B cell (primary cell): ENCODE data around the gene NRXN2. TPM values are rescaled to one million over a fixed set of nuclear protein-coding genes. Genes with fewer than 3 reads are reported as not detected.

Experiments
- ATAC-seq: fragments of 200-7000 bp; cut with Tn5 transposase; one replicate; pipeline ENCODE4 v1.10.0; 2021; ENCODE audit warnings: low read depth, mild to moderate bottlenecking, moderate number of reproducible peaks, moderate library complexity
- CTCF ChIA-PET: fragments of 350-600 bp; sonication (Branson Sonifier 250); formaldehyde crosslinking; loops from one replicate; lab custom pipeline; 2021; ENCODE audit warnings: antibody characterized with exemption, inconsistent platforms; lab: Charles Lee
- POLR2A ChIA-PET: fragments of 350-600 bp; sonication (Branson Sonifier 250); formaldehyde crosslinking; loops from one replicate; lab custom pipeline; 2021; ENCODE audit warnings: antibody characterized with exemption; lab: Charles Lee
- DNase-seq: peaks from one replicate; pipeline ENCODE4 v3.0.0; 2013
- H2AFZ ChIP-seq: 2 replicates; pipeline ENCODE4 v1.6.1; 2012; ENCODE audit warnings: mild to moderate bottlenecking, low read depth, low read length; ENCODE audit not compliant: insufficient read depth, poor library complexity, severe bottlenecking
- H3K27ac ChIP-seq, 2 donors: 1 replicate in 1 of 2; 2 replicates in 1 of 2; pipeline ENCODE4 v1.5.1; 2012 to 2013; ENCODE audit warnings: low read length in 2 of 2, mild to moderate bottlenecking in 2 of 2, moderate library complexity in 1 of 2
- H3K27me3 ChIP-seq, 4 experiments: fragments of 200-600 bp in 1 of 4; sonication (generic) in 1 of 4; replicated peaks in 1 of 4; 1 replicate in 2 of 4; 2 replicates in 2 of 4; pipeline versions ENCODE4 v1.6.1 to v1.7.0; 2013 to 2016; ENCODE audit warnings: low read length in 3 of 4, mild to moderate bottlenecking in 2 of 4, mixed read lengths in 1 of 4, moderate library complexity in 1 of 4; ENCODE audit not compliant: insufficient read depth in 4 of 4, control insufficient read depth in 3 of 4; ENCODE audit errors: control extremely low read depth in 1 of 4
- H3K36me3 ChIP-seq, 2 experiments: replicated peaks in 1 of 2; 1 replicate in 1 of 2; 2 replicates in 1 of 2; pipeline versions ENCODE4 v1.6.1 to v1.7.1; 2013; ENCODE audit warnings: low read length in 1 of 2; ENCODE audit not compliant: insufficient read depth in 2 of 2, control insufficient read depth in 1 of 2; ENCODE audit errors: control extremely low read depth in 1 of 2, extremely low read depth in 1 of 2
- H3K4me1 ChIP-seq, 2 donors: fragments of 200-600 bp in 1 of 2; sonication (generic) in 1 of 2; 1 replicate in 1 of 2; 2 replicates in 1 of 2; pipeline versions ENCODE4 v1.5.1 to v1.6.1; 2013 to 2017; ENCODE audit warnings: low read length in 2 of 2; ENCODE audit not compliant: control insufficient read depth in 2 of 2, insufficient read depth in 2 of 2
- H3K4me2 ChIP-seq: replicated peaks from 2 replicates; pipeline ENCODE3; 2012; ENCODE audit warnings: mild to moderate bottlenecking, low read depth, low read length; ENCODE audit not compliant: poor library complexity, severe bottlenecking
- H3K4me3 ChIP-seq, 5 experiments: fragments of 200-600 bp in 1 of 5; sonication (generic) in 1 of 5; 1 replicate in 3 of 5; 2 replicates in 2 of 5; pipeline versions ENCODE4 v1.5.1 to v1.7.0; 2011 to 2016; ENCODE audit warnings: low read length in 4 of 5, mild to moderate bottlenecking in 4 of 5, low read depth in 2 of 5, control low read depth in 1 of 5, moderate library complexity in 1 of 5; ENCODE audit not compliant: insufficient read depth in 1 of 5; ENCODE audit errors: control extremely low read depth in 1 of 5, extremely low read depth in 1 of 5
- H3K79me2 ChIP-seq: fragments of 200-600 bp; sonication (generic); one replicate; pipeline ENCODE4 v1.6.0; 2016; ENCODE audit warnings: low read length; ENCODE audit not compliant: control insufficient read depth, insufficient read depth
- H3K9ac ChIP-seq: fragments of 200-600 bp; sonication (generic); 2 replicates; pipeline ENCODE4 v1.6.1; 2017; ENCODE audit warnings: mild to moderate bottlenecking, low read length, moderate library complexity
- H3K9me3 ChIP-seq, 3 donors: one replicate each; pipeline versions ENCODE4 v1.6.1 to v1.7.1; 2013; ENCODE audit warnings: low read length in 2 of 3; ENCODE audit not compliant: control insufficient read depth in 2 of 3, insufficient read depth in 1 of 3; ENCODE audit errors: control extremely low read depth in 1 of 3
- H4K20me1 ChIP-seq: 2 replicates; pipeline ENCODE4 v1.6.0; 2012; ENCODE audit warnings: mild to moderate bottlenecking, low read length; ENCODE audit not compliant: insufficient read depth, control insufficient read depth, poor library complexity, severe bottlenecking
- H3K27ac Mint-ChIP-seq: one replicate; pipeline ENCODE4 v1.8.0; 2021; ENCODE audit warnings: mixed read lengths
- H3K27me3 Mint-ChIP-seq: one replicate; pipeline ENCODE4 v1.8.0; 2021; ENCODE audit warnings: mixed read lengths
- H3K4me1 Mint-ChIP-seq: one replicate; pipeline ENCODE4 v1.8.0; 2021; ENCODE audit warnings: mixed read lengths
- H3K4me3 Mint-ChIP-seq: one replicate; pipeline ENCODE4 v1.8.0; 2021; ENCODE audit warnings: mixed read lengths
- H3K9me3 Mint-ChIP-seq: one replicate; pipeline ENCODE4 v1.8.0; 2022; ENCODE audit warnings: mixed read lengths; ENCODE audit not compliant: insufficient read depth
- EZH2 ChIP-seq: IDR thresholded peaks from 2 replicates; pipeline ENCODE4 v1.6.1; 2012; ENCODE audit warnings: borderline replicate concordance, low read depth, mild to moderate bottlenecking, moderate library complexity, low read length; ENCODE audit not compliant: insufficient read depth, poor library complexity, severe bottlenecking
- WGBS: methylation state at CpG from one replicate; pipeline ENCODE4 v1.1.5; 2013; ENCODE audit warnings: missing lambda C conversion rate; ENCODE audit not compliant: insufficient coverage; 5-methylcytosine and 5-hydroxymethylcytosine counted together
- intact Hi-C: fragments of 100-400 bp; cut with micrococcal nuclease; formaldehyde crosslinking; loops from one replicate; pipeline ENCODE4 v1.10.0; 2022
- polyA plus RNA-seq: library from polyadenylated mRNA; depleted of rRNA; stranded (reverse); fragments of >200 nt; gene quantifications from 2 replicates; pipeline ENCODE4 v1.2.3, GENCODE V29; 2012
- total RNA-seq, 2 donors: library from RNA; stranded (reverse); fragments of 120-200 nt in 1 of 2; gene quantifications; 1 replicate in 1 of 2; 2 replicates in 1 of 2; pipeline versions ENCODE4 v1.2.3 to v1.2.4, GENCODE V29; 2013 to 2022
- TF ChIP-seq, protein P1 (sequence below): fragments of 200-600 bp; IDR thresholded peaks from one replicate; pipeline ENCODE4 v1.8.0; 2022; ENCODE audit warnings: antibody characterized with exemption, mild to moderate bottlenecking

NRXN2 gene
- total and polyA plus RNA-seq, 2 donors (not counting 1 experiment from before 2014, with no cell fraction given): 0.01 to 0.52 TPM

DNA sequence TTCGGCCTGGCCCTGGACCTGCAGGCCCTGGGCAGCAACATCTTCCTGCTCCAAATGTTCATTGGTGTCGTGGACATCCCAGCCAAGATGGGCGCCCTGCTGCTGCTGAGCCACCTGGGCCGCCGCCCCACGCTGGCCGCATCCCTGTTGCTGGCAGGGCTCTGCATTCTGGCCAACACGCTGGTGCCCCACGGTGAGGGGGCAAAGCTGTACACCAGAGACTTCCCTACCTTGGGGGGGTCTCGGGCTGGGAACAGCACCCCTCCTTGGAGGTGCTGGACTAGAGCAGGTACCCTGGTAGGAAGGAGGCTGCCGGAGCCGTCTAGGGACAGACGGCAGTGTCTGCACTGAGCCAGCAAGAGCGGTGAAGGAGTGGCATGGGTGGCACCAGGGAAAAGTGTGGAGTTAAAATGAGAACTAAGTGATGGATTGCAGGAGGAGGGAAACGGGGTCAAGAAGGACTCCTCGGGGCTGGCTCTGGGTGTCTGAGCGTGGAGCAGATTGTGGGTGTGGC lies 123.2 kb downstream of the NRXN2 start:
- H3K9me3 Mint-ChIP-seq: no peaks in the 10 kb centered on the region
- intact Hi-C loops: no loop called here
- H3K4me1 Mint-ChIP-seq: no peaks in the 10 kb centered on the region
- H3K9me3 ChIP-seq: peaks cover 0 to 8% (median 0%) of the 10 kb centered on the region in 3 donors
- H3K27ac ChIP-seq: no peak overlapping the region
- H3K9ac ChIP-seq: no peak overlapping the region
- peaks cover 3% of the 10 kb centered on the region for H3K27me3 Mint-ChIP-seq
- no peak overlapping the region for H2AFZ ChIP-seq
- H3K4me3 Mint-ChIP-seq: no peak overlapping the region
- H3K4me3 ChIP-seq: no peak overlapping the region
- H3K4me2 ChIP-seq: no peak overlapping the region
- peaks cover 0 to 9% (median 0%) of the 10 kb centered on the region in 4 experiments for H3K27me3 ChIP-seq
- no peak for TF ChIP-seq EZH2
- TF ChIP-seq, protein P1, sequence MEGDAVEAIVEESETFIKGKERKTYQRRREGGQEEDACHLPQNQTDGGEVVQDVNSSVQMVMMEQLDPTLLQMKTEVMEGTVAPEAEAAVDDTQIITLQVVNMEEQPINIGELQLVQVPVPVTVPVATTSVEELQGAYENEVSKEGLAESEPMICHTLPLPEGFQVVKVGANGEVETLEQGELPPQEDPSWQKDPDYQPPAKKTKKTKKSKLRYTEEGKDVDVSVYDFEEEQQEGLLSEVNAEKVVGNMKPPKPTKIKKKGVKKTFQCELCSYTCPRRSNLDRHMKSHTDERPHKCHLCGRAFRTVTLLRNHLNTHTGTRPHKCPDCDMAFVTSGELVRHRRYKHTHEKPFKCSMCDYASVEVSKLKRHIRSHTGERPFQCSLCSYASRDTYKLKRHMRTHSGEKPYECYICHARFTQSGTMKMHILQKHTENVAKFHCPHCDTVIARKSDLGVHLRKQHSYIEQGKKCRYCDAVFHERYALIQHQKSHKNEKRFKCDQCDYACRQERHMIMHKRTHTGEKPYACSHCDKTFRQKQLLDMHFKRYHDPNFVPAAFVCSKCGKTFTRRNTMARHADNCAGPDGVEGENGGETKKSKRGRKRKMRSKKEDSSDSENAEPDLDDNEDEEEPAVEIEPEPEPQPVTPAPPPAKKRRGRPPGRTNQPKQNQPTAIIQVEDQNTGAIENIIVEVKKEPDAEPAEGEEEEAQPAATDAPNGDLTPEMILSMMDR: no peak
- WGBS: 93% methylated on average over 17 of the region's 17 CpGs
- no peaks in the 10 kb centered on the region for H3K79me2 ChIP-seq
- no peak overlapping the region for H3K27ac Mint-ChIP-seq
- ChIA-PET CTCF (no interaction called here), POLR2A (no interaction called here)
- DNase-seq: no peak
- no peaks in the 10 kb centered on the region for H4K20me1 ChIP-seq
- H3K4me1 ChIP-seq: no peaks in the 10 kb centered on the region
- H3K36me3 ChIP-seq: no peaks in the 10 kb centered on the region
- no peak for ATAC-seq

DNA sequence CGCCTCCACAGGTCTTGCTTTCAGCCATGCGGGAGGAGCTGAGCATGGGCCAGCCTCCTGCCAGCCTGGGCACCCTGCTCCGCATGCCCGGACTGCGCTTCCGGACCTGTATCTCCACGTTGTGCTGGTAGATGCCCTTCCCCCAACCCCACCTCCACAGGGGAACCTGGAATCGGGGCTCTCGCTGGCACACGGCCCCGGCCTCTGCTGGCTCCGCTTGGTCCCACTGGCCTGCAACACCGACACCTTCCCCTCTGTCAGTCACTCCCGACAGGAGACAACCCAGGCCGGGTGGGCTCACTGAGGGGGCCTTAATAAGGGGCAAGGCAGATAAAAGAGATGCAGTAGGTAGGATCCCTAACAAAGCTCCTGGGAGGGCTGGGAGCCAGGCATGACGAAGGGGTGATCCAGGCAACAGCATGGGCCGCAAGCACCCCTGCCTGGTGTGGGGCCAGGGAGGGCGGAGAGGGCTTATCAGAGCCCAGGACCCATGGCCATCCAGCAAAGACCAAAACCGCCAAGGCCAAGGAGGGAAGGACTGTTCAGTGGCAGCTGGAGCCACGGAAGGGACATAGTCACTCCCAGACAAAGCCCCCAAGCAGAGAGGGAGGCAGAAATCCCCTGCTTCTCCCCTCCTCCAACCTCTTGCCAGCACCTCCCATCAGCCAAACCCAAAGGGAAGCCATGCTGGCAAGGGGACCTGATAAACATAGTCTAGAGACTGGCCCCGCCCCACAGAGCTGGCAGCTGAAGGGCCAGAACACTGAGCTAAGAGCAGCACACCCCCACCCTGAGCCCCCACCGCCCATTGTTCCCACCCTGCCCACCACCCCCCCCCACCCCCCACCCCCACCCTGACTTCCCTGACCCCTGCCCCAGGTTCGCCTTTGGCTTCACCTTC lies 124.0 kb downstream of the NRXN2 start:
- no peak overlapping the region for H3K4me2 ChIP-seq
- H3K36me3 ChIP-seq: no peaks in the 10 kb centered on the region
- POLR2A ChIA-PET: interaction anchor here (0.6 kb wide), 1 partner anchor 555 kb away, joined by 4 read pairs; no protein-coding TSS in a partner anchor
- Mint-ChIP-seq H3K4me1 (no peaks in the 10 kb centered on the region), H3K9me3 (no peaks in the 10 kb centered on the region), H3K4me3 (no peak overlapping the region), H3K27ac (no peak overlapping the region), H3K27me3 (no peaks in the 10 kb centered on the region)
- peaks cover 0 to 8% (median 0%) of the 10 kb centered on the region in 3 donors for H3K9me3 ChIP-seq
- H3K79me2 ChIP-seq: no peaks in the 10 kb centered on the region
- H3K4me3 ChIP-seq: no peak overlapping the region
- no peaks in the 10 kb centered on the region for H3K4me1 ChIP-seq
- CTCF ChIA-PET: no interaction called here
- ATAC-seq: no peak
- intact Hi-C loops: no loop called here
- 93% methylated on average over 19 of the region's 23 CpGs for WGBS
- DNase-seq: no peak
- no peak overlapping the region for H2AFZ ChIP-seq
- peaks cover 0 to 9% (median 0%) of the 10 kb centered on the region in 4 experiments for H3K27me3 ChIP-seq
- H3K9ac ChIP-seq: no peak overlapping the region
- H3K27ac ChIP-seq: no peak overlapping the region
- TF ChIP-seq, protein P1: no peak
- TF ChIP-seq EZH2: no peak
- no peaks in the 10 kb centered on the region for H4K20me1 ChIP-seq
